ENCODE measurements around the gene RNF114.
"Not testable (repeated sequence)": the region's sequence is repeated elsewhere in the genome, so short reads cannot be mapped to it uniquely, and the experiment has no call there.

RNF114 gene

DNA sequence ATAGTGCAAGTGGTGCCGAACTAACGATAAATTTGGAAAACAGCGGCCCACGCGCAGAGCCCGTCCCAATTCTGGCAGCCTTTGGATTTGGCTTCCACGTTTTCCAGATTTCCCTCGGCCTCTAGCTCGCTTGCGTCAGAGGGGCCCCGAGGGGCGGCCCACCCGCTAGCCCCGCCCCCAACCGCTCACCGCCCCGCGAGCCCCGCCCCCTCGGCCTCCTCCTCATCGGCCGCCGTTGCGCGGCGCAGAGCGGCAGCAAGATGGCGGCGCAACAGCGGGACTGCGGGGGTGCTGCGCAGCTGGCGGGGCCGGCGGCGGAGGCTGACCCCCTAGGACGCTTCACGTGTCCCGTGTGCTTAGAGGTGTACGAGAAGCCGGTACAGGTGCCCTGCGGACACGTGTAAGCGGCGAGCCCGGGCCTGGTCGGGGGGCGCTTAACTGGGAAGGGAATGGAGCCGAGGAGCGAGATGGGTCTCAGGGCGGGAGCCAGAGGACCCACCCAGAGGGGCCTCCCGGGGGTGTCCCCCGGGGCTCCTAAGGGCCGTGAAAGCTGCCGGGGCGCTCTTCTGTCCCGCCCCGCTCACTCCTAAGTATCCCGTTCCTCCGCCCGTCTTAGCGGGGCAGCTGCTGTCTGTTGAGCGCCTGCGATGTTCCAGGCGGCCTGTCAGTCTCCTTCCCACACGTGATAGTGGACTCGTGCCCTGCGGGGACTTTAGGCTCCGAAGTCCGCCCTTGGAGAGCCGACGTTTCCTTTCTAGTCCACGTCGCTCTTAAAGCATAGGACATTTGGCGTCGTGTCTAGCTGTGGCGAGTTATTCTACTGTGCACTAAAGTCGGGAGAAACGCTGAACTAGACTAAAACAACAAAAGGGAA lies at the start of gene RNF114:
Gene RNF114 (plus strand): TSS at position 245 of the 874 bp plus-strand sequence. CDS start 16 bp downstream, at position 261.
- no peak for FAIRE-seq
- DNase-seq (ENCODE audit: low spot score), result peak; percentile 78

DNA sequence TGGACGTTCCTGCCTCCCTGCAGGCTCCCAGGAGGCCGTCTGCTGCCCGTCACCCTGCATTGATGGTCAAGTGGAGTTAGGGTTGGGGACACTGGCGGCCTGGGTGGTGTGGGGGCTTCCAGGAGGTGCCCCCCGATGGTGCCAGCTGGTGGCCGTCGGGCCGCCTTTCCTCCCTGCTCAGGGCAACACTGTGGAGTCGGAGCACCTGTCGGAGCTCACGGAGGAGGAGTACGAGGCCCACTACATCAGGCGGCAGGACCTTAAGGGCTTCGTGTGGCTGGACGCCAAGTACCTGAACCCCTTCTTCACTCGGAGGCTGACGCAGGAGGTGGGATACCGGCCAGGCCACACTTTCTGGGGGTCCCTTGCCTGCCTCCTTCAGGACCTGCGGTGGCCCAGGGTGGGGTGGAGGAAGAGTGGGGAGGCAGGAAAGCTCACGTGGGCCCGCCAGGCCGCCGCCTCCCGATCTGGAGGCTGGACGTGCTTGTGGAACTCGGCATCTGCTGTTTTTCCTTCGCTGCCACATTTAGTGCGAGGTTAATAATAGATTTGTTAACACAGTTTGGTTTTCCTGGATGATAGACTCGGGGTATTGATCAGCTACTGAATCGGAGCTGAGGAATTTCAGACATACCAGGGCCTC lies 49.5 kb upstream of the RNF114 start:
- DNase-seq (ENCODE audit: low spot score) (no peak), FAIRE-seq (no peak)

DNA sequence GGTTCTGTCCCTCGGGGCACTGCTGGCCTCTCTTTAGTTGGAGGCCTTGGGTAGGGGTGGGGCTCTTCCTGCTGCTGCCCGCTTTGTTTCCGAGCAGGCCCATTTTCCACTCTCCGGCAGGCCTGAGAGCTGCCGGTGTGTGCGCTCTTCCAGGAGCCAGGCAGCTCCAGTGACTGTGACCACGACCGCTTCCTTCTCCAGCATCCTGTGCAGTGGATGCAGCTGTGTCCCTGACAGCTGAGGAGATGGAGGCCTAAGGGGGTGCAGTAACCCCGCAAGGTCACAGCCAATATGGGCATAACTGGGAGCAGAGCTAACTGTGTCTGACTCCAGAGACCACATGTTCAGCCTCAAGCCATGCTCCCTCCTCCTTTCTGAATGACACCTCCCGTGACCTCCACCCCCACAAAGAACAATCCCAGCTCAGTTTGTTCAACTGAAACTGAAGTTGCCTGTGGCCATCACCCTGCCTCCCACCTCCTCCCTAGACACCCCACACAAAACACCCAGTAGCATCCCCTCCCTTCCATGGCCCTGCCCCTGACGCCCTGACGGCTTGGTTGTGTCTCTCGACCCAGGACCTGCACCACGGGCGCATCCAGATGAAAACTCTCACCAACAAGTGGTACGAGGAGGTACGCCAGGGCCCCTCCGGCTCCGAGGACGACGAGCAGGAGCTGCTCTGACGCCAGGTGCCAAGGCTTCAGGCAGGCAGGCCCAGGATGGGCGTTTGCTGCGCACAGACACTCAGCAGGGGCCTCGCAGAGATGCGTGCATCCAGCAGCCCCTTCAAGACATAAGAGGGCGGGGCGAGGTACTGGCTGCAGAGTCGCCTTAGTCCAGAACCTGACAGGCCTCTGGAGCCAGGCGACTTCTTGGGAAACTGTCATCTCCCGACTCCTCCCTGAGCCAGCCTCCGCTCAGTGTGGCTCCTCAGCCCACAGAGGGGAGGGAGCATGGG lies 48.7 kb upstream of the RNF114 start:
- DNase-seq (ENCODE audit: low spot score) (peak; percentile 31), FAIRE-seq (no peak)

- DNase-seq (ENCODE audit: low spot score) (peak; percentile 95), FAIRE-seq (peak; percentile 95)
Observed at GRCh38 chr20:49888212-49889000, 47.8 kb upstream of the RNF114 start.

DNA sequence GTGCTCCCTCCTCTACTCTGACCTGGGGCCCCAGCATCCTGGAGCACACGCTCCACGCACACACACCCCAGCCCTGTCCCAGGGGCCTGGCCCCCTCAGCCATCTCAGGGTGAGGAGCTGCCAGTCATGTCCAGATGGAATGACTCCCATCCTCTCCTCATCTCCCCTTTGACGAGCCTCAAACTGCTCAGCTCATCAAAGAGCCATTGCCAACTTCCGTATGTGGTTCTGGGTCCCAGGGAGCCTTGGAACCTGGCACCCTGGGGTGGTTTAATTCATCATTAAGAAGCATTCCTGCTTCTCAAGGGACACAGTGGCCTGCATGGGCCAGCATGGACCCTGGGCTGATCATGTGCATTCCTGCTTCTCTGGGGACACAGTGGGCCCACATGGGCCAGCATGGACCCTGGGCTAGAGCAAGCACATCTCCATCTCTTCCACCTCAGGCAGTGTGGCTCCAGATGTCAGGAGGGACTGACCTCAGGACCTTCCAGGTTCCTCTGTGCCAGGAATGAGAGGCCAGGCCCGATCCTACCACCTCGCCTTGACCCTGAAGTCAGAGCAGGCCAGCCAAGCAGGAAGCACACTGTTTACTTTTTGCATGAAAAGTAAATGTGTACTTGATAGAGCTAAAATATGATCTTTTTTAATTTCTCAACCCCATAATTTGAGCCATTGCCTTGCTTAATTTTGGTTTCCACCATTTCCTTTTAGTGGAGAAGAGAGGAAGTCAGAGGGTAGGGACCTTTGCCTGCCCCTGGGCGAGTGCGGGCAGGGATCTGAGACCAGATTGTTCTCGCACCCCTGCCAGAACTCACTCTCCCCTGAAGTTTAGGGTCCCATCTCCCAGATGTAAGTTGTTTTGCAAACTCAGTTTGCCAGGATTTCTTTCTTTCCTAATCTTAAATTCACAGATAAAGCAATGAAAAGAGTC lies 46.9 kb upstream of the RNF114 start:
- FAIRE-seq (no peak), DNase-seq (ENCODE audit: low spot score) (no peak)

DNA sequence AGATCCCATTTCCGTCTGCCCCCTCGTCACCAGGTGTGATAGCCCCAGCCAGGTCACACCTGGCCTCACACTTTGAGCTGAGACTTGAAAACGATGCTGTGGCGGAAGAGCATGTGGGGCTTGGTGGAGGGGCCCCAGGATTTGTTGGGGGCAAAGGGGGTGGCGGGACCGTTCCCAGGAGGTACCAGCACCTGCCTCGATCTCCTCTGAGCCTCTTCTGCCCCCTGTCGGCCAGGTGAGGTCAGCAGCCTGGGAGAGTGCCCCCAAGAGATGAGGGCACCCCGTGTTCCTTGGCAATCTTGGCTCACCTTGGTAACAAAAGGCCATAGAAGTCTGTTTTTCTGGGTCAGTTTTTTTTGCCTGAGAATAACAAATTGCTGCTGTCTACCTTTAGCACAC lies 46.3 kb upstream of the RNF114 start:
- no peak for DNase-seq (ENCODE audit: low spot score)
- FAIRE-seq, result no peak

DNA sequence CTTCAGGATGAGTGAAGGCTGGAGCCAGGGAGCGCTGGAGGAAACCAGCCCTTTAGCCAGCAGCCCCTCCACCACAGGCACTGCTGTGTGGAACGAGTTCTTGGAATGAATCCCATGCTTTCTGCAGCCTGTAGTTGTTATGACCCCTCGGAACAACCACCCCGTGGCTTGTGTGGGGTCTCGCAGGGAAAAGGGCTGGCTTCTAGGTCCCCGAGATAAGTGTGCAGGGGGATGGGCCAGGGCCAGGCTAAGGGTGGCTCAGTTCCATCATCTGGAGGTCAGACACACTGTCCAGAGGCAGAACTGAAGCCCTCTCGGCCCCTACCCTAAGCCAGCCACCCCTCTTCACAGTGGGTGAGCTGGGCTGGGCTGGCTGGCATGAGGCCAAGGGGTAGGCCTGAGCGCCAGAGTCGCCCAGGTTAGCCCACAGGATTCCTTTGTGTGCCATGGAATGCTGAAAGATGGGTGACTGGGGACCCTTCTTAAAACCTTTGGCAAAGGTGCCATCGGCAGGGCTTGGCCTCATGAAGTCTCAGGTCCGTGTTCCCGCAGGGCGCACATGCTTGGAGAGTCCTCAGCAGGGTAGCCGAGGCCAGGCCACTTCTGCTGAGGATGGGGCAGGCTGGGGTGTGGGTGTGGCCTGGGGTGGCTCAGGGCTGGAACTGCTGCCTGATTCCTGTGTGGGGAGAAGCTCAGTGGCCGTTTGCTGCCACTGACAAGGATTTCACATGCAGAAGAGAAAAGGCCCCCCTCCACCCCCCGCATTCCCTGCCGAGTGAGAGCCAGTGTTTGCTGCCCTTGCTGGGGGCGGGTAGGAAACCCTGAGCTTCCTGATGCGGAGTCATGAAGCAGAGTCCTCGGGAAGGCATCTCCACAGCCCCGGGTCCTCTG lies 45.5 kb upstream of the RNF114 start:
- no peak for FAIRE-seq
- DNase-seq (ENCODE audit: low spot score), result no peak

DNA sequence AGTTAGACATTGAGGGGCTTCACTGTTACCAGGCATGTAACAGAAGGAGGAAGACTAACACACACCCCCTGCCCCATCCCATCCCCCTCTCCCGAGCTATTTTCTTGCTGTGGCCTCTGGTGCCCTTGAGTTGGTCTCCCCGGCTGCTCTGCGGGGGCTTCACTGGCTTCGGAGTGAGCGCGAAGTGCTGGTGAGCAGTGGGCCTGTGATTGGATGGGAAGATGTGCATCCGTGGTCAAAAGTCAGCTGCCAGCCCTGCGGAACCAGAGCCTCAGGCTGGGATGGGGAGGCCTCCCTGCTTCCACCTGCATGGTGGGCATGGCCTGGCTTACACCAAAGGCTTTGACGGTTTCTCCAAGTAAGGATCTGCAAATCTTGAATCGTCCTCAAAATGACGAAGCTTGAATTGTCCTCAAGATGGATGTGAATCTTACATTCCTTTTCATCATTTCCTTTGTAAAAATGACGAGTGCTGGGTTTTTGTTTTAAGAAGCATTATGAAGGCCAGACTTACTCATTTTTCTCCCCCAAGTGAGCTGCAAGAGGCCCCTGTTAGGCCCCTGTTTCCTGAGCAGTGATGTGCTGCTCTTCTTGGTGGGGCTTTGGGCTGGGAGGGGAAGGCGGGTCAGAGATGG lies 44.6 kb upstream of the RNF114 start:
- FAIRE-seq (no peak), DNase-seq (ENCODE audit: low spot score) (no peak)

GRCh38 chr20:49892260-49892659 lies 43.9 kb upstream of the RNF114 start:
- DNase-seq (ENCODE audit: low spot score) (no peak), FAIRE-seq (no peak)

- FAIRE-seq (no peak), DNase-seq (ENCODE audit: low spot score) (no peak)
Observed at GRCh38 chr20:49892817-49893216, 43.4 kb upstream of the RNF114 start.

DNA sequence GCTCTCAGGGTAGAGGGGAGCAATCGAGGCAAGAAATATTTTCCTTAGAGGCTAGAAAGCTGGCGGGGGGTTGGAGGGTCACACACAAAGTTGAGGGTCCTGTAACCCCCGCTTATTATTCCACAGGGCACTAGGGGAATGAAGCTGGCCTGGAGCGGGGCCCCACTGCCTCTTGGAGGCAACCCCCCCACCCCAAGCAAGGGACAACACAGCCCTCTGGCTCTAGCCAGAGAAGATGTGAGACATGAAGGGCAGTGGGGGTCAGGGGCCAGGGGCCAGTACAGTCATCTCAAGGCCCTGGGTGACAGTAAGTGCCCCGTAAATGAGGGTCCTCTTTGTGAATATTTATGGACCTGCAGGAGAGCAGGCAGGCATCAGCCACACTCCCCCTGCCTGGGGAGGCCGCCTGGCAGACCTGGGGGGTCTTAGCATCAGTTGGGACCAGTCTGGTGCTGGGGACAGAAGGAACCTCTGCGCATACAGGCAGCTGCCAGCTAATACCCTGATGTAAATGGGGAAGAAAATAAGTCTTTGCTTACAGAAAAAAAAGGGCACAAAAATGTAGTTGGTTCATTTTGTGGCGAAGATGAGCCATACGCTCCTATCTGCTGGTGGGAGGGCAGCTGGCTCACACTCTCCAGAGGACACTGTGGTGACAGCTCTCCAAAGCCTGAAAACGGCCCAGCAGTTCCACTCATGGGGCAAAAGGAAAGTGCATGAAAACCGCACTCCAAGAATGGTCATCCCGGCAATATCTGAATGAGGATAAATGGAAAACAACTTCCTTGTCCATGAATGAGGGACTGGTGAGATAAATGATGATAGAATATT lies 42.7 kb upstream of the RNF114 start:
- no peak for DNase-seq (ENCODE audit: low spot score)
- no peak for FAIRE-seq

DNA sequence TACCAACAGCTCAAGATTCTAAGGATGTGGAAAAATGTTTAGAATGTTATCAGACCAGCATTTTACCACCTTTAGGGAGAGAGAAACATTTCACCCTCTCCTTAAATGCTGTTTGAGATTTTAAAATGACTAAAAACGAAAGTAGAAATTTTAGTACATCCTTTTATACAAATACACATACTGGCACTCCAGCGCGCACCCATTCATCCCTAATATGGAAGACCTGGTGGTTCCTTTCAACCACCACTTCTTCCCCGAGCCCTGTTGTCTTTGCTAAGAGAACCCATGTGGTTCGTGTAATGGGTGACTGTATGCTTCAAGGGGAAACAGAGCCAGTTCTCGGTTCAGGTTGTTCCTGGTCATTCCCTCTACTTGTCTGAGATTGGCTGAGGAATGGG lies 42.1 kb upstream of the RNF114 start:
- FAIRE-seq (no peak), DNase-seq (ENCODE audit: low spot score) (no peak)

- not testable (repeated sequence) for DNase-seq (ENCODE audit: low spot score); FAIRE-seq
Observed at GRCh38 chr20:49895474-49896093, 40.6 kb upstream of the RNF114 start.

GRCh38 chr20:49896204-49896603 lies 40.0 kb upstream of the RNF114 start:
- no peak for FAIRE-seq
- no peak for DNase-seq (ENCODE audit: low spot score)

- FAIRE-seq (no peak), DNase-seq (ENCODE audit: low spot score) (no peak)
Observed at GRCh38 chr20:49899541-49900383, 36.4 kb upstream of the RNF114 start.

- no peak for FAIRE-seq
- DNase-seq (ENCODE audit: low spot score), result no peak
Observed at GRCh38 chr20:49901588-49901987, 34.6 kb upstream of the RNF114 start.
